GM21367 (cell line): ENCODE results near the gene ZNF514.
A peak's percentile ranks its signal among the peaks of the same experiment; 100 is the strongest.
"Not testable (repeated sequence)": the region's sequence is repeated elsewhere in the genome, so short reads cannot be mapped to it uniquely, and the experiment has no call there.

ENCODE experiments used
- ATAC-seq: cut with Tn5 transposase; IDR thresholded peaks from one replicate; pipeline ENCODE4 v1.9.1; 2021; ENCODE audit not compliant: unreplicated experiment

ZNF514 gene

DNA sequence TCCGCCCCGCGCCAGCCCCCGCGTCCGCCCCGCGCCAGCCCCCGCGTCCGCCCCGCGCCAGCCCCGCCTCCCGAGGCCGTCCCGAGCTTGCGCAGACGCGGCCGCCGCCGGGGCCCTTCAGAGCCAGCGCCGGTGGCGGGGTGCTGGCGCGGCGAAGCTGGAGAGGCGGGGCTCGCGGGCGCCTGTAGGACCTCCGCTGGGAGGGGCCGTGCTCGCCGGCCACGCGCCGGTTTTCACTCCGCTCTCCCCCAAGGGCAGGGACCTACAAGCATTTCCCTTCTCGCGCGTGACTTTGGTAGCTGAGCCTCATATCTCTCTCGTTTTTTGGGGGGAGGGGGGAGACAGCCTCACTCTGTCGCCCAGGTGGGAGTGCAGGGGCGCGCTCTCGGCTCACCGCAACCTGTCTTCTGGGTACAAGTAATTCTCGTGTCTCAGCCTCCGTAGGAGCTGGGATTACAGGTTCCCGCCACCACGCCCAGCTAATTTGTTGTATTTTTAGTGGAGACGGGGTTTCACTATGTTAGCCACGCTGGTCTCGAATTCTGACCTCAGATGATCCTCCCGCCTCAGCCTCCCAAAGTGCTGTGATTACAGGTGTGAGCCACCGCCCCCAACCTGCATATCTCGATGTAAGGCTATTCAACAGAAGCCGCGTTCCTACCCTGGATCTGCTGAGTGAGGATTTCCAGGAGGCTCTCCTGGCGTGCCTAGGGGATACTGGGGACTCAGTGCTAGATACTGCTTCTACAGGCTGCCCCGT lies at the start of gene ZNF514:
Gene ZNF514 (minus strand): TSS at position 159 of the 760 bp plus-strand sequence. CDS start 6,595 bp downstream, outside the sequence.
- peak; percentile 80 for ATAC-seq

DNA sequence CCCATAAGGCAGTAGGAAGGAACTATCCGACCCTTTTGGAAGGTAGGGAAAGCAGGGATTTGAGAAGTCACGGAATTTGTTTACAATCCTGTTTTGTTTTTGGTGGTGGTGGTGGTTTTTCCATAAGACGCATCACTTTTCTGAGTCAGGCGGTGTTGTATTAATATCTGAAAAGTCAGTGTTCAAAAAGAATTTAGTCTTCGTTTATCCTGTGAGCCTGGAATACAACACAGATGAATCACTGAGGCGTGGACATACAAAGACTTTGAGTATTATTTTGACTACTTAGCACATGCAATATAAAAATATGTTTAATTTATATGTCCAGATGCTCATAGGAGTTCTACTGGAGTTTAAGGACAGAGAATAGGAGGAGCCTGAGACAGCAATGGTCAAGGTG lies 48.5 kb upstream of the ZNF514 start:
- ATAC-seq, result no peak

DNA sequence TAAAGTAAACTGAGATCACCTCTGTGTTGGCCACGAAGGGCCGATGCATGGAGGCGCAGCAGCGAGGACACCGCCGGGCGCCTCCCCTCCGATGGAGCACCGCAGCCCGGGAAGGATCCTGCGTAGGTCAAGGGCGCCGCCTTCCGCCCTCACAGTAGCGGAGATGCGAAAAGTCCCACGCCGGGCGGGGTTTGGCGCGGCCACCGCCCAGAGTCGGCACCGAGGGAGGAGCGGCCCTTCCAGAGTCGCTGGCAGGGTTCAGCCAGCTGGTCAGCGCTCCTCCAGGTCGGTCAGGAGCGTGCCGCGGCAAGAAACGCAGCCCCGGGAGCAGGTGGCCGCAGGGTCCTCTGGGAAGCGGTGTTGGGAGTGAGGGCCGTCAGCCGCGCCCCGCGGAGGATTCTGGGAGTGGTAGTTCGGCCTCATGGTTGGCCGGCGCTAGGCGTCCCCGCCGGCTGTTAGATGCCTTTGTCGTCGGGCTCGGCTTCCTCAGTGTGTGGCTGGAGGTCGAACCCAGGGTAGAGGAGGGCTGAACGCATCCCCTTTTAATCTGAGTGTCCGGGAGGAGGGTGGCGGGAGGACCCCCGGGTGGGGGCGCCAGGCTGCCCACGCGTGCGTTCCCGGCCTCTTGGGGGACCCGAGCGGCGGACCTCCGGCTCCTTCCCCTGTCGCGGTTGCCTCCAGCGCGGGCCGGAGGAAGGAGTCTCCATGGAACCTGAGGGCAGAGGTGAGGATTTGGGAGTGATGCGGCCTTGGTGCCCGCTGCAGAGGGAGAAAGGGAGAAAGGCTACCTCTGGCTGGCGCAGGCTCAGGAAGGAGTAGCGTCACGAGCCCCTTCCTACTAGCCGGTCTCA lies 47.7 kb upstream of the ZNF514 start, which contains the start of gene ZNF892:
Gene ZNF892 (plus strand): TSS at position 411 of the 851 bp plus-strand sequence. CDS start 295 bp downstream, at position 706.
- ATAC-seq, result peak; percentile 94

DNA sequence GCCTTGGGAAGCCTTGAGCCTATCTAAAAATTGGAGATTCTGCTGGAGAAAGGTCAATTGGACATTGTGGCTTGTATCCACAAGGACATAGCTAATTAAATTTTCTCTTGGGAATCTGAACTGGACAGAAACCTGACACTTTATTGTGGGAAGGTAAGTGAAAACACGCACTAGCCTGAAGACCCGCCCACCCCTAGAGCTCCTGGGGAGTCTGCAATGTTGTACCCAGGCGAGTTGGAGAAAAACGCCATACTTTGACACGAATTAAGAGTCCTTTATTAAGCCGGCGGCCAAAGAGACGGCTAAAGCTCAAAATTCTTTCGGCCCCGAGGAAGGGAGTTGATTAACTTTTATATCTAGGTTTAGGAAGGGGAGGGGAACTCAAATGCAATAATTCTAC lies 46.4 kb upstream of the ZNF514 start:
- no peak for ATAC-seq

DNA sequence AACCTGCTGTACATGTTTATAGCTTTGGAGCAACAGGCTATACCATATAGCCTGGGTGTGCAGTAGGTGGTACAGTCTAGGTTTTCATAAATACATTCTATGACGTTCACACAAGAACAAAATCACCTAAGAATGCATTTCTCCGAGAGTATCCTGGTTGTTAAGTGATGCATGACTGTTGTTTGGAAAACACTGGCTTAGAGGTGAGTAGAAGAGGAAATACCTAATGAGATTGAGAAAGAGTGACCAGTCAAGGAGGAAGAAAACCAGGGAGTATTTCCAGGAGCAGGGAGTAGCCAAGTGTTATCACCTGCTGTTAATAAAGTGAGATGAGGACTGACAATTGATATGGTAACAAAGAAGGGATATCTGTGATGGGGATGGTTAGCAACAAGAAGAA lies 44.7 kb upstream of the ZNF514 start:
- no peak for ATAC-seq

DNA sequence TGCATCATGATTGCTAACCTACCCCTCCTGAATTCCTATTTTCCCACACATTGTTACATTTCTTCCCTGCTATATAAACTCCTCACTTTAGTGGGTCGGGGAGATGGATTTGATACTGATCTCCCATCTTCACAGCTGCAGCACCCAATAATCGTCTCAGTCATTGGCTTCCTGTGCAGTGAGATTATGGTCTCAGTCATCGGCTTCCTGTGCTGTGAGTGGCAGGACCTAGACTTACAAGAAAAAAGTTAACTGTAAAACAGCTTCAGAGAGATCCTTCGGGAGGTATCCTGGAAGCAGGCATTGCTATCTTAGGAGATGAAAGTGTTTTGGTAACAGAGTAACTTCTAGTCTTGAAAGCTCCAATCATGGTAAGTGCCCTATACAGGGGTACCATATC lies 44.3 kb upstream of the ZNF514 start:
- no peak for ATAC-seq

DNA sequence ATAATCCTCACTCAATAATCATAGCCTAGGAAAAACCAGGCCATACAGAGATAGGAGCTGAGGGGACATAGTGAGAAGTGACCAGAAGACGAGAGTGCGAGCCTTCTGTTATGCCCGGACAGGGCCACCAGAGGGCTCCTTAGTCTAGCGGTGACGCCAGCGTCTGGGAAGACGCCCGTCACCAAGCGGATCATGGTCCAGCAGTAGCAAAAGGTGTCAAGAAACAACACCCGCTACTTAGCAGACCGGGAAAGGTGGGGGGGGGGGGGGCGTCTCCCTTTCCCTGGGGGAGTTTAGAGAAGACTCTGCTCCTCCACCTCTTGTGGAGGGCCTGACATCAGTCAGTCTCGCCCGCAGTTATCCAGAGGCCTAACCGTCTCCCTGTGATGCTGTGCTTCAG lies 33.3 kb upstream of the ZNF514 start:
- not testable (repeated sequence) for ATAC-seq

DNA sequence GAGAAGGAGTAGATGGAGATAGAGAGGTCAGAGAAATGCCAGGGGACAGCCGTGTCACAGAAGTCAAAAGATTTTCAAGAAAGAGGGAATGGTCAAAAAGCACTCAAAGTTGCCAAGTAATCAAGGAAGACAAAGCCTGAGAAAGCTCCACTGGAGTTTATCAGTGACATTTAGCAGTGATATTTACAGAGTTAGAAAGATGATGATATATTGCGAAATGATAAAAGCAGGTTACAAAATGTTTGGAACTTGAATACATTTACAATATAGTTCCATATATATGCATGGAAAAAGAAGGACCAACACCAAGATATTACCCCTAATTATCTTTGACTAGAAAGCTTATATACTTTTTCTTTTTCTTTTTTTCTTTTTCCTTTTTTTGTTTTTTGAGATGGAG lies 26.3 kb upstream of the ZNF514 start:
- ATAC-seq, result no peak

DNA sequence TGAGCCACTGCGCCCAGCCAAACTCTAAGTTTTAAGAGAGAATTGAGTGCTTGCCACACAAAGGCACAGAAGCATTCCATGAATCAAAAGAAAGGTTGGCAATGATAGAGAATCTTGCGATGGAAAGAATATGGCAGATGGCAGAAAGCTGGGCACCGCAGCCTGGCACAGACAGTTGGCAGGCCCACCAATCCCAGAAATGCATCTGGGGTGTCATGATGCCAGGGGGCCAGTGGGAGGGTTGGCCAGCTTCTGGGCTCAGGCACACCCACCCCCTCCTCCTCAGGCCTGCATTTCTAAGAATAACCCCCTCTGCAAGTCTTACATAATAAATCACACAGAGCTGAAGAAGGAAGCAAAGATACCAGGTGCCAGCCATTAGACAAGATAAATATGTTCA lies 25.5 kb upstream of the ZNF514 start:
- ATAC-seq, result no peak

DNA sequence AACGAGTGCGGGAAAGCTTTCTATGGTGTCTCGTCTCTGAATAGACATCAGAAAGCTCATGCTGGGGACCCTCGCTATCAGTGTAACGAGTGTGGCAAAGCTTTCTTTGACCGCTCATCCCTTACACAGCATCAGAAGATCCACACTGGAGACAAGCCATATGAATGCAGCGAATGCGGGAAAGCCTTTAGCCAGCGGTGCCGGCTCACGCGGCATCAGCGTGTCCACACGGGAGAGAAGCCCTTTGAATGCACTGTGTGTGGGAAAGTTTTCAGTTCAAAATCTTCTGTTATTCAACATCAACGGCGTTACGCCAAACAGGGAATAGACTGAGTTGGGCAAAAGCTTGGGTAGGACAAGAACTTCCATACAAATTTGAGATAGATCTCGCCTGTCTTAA lies 22.1 kb upstream of the ZNF514 start:
- ATAC-seq, result no peak

DNA sequence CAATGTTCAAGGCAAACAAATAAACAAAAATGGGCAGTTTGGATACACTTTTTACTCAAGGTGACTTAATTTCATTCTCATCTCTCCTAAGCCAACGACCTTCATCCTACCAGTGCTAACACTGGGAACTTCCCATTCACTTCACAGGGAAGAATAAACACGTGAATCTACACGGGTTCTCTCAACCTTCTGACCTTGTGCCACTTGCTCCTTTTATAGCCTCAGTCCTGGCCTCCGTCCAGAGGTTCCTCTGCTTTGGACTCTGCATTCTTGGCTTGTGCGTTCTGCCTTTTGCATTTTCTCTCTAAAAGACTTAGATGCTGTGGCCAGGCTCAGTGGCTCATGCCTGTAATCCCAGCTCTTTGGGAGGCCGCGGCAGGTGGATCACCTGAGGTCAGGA lies 19.8 kb upstream of the ZNF514 start:
- no peak for ATAC-seq

DNA sequence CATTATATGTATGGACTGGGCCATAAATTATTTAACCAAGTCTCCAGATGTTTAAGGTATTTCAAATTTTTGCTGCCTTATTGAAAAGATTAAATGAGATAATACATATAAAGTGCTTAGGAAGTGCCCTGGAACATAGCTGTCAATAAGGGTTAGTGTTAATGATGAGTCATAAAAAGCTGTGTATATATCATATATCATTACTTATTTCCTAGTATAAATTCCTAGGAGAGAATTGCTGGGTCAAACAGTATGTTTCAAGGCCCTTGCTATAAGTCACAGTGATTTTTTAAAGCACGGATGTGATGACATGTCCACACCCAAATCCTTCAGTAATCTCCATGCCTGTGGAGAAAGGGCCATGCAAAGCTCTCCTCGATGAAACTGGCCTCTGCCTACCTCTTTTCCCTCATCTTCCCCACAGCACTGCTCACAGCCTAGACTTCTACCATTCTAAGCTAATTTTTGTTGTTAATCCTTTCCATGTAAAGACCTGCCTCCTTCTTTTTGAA lies 14.4 kb upstream of the ZNF514 start:
- ATAC-seq, result no peak

DNA sequence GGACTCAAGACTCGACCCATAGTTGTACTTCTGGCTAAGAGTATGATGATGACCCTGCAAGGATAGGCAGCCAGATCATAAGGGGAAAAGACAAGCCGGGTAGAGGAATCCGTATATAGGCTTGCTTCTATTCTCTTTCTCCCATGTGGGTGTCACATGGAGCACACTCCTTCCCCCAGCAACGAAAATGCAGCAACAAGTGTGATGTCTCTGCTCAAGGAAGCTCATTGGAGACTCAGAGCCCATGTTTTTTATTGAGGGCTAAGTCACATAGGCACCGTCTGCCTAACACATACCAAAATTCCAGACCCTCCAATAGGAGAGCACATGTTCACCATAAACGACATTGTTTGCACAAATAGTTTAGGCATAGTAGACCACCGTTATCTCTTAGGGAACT lies 12.3 kb upstream of the ZNF514 start:
- ATAC-seq, result no peak

DNA sequence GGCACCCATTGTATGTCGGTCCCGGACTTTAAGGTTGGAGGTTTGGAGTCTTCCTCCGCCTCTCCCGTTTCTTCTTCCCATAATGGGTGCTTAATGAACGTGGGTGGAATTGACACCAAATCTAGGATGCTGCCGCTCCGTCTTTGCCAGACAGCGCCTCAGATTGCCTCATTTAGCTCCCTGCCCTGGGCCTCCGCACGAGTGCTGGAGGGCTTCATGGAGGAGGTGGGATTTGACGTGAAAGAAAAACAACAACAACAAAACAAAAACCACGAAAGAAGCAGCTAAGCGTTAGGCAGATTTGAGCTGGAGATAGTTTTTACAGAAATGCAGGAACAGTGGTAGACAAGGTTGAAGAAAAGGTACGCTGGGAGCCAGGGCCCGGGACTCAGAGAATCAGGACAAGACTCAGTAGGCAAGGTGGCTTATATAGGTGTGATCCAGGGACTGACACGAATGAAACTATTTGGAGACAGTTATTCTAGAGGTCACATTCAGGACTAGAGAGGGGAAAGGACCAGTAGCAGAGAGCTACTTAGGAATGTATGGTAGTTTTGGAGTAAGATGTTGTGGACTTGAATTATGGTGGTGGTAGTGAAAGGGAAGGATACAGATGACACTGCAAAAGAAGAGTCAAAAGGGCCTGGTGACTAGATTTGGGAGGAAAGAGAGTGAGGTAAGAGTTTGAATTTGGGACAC lies 6.6 kb upstream of the ZNF514 start:
- ATAC-seq, result peak; percentile 7

DNA sequence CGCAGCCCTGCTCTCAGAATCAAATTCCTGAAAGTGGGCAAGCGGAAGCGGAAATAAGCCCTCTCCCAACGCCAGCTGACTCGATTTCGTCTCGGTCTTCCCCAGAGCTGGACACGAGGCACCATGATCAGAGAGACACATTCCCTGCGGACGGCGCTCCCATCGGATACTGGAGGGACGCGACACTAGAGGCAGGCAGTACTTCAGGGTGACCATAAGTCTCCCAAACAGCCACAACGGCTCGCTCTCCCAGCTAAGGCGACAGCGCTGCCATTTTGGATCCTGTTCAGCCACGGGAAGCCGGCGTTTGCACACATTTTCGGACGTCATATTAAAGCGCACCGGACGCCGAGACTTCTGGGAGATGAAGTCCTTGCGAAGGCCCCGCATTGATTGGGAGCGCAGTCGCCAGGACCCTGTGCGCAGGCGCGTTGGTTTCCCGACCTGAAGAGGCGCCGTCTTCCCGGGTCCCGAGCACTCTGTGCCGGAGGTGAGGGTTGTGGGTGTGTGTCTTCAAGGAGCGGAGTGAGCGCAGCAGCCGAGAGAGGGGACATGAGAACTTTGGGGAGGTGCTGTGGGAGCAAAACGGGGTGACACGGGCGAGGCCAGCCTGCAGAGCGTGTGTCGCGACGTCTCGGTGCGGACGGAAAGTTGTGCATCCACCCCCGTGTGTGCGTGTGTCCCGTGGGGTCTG lies 5.9 kb upstream of the ZNF514 start, which contains the start of gene ZNF2:
Gene ZNF2 (plus strand): TSS at position 439 of the 694 bp plus-strand sequence. CDS start 10,418 bp downstream, outside the sequence.
- ATAC-seq, result peak; percentile 93

DNA sequence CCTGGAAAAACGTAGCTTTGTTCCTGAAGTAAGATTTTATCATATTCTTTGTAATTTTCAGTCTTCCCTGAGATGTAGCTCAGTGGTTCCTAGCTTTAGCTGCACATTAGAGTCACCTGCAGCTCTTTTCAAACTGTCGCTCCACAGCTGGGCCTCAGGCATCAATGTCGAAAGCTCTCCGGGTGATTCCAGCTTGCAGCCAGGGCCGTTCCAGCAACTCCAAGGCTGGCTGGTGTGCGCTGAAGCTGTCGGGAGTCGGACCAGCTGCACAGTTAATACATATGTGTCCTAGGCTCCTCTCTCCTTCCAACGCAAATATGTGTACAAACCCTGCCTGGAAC lies 5.4 kb upstream of the ZNF514 start:
- no peak for ATAC-seq

DNA sequence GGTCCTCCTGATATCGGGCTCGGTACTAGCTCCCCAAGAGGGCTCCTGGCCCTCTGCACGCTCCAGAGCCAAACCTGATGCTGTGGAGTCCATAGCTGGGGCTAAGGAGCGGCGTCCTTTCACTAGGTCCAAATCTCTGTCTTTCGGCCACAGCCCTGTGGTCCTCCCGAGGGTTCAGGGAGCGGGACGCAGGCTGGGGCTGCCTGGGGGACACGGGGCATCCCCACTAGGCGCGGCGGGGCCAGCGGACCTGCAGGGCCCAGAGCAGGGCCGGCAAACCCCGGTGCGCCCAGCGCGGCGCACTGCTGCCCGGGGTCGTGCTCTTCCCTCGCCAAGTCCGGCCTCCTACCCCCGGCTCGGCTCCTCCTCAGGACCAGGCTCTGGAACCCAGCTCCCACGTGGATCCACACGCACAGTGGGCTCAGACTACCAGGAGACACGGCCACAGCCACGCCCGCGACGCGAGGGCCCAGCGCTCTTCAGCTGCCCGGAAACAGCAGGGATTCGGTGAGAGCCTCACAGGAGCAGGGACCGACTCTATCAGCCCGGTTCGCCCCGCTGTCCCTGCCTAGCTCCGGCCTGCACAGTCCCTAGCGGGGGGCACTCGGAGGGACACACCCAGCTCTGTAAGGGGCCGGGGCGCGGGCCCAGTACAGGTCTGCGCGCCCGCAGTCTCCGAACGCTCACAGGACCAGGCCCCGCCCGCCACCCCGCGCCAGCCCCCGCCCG lies 593 bp downstream of the ZNF514 start:
- peak; percentile 31 for ATAC-seq

DNA sequence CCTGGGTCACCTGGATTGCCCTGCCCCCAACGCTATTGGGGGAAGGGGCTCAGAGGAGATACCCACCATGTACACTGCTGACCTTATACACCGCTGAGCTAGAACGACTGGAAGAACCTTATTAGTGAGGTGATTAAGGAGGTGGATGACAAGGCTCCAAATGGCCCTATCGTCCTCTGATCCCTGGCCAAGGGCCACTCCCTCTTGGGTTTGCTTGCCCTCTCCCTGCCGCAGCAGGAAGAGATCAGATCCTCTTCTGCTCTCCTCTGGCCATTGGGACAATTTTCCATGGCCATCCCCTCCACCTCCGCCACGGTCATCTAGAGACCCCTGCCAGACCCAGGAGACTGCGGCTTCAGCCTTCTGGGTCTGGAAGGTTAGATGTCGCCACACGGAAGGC lies 1.2 kb downstream of the ZNF514 start:
- ATAC-seq, result no peak

DNA sequence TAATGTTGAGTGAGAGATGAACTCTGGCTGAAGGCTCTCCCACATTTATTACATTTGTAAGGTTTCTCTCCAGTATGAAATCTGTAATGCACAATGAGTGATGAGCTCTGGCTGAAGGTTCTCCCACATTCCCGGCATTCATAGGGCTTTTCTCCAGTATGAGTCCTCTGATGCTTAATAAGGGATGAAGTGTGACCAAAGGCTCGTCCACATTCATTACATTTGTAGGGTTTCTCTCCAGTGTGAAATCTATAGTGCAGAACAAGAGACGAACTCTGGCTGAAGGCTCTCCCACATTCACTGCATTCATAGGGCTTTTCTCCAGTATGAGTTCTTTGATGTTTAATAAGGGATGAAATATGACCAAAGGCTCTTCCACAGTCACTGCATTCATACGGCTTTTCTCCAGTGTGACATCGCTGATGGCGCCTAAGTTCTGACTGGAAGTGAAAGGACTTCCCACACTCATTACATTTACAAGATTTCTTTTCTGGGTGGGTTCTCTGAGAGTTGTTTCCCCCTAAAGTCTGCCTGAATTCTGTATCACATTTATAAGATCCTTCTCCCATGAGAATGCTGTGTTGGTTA lies 10.2 kb downstream of the ZNF514 start:
- ATAC-seq, result no peak

DNA sequence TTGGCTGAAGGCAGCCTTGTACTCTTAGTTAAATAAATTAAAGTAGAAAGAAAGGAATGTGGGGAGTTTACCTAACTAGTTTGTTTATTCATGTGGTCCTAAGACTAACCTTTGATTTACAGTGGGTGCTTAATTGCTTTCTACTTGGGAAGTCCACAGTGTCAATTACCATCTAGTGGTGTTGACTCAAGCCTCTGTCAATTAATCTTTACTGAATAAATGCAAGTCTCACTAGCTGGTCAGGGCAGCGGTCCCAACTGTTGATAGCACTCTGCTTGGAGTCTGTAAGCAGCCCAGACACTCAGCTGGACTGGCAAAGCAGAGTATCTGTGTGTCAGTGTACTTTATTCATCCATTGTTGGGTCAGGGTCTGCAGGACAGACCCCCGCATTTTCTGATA lies 15.8 kb downstream of the ZNF514 start:
- ATAC-seq, result no peak
